ENCODE measurements around the gene TEX12.
"Not testable (repeated sequence)": the region's sequence is repeated elsewhere in the genome, so short reads cannot be mapped to it uniquely, and the experiment has no call there.

The TEX12 gene

GRCh38 chr11:112163875-112164685, 3.1 kb upstream of the TEX12 start, which contains the start of gene IL18:
Gene IL18, minus strand, starts transcription at chr11:112164094. Its CDS starts 9,041 bp downstream, at chr11:112155053.
- no peak for DNase-seq (ENCODE audit: low read depth in 2 of 2)

DNA sequence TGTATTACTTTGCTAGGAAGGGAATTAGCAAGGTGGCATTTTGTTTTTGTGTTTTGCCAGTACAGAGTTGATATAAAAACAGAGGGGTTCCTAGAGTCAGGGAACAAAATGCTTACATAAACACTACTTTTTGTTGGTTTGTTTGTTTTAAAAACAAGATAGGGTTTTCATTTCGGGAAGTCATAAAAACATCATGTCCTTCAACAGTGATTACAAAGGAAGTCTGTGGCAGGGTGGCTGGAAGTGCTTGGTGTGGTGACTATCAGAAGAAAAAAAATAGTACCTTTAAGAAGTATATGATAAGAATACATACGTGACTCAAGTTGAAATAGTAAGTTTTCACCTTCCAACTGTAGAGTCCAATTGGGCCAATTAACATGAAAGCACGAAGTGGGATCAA, 2.1 kb upstream of the TEX12 start:
- DNase-seq (ENCODE audit: low read depth in 2 of 2): no peak

- no peak for DNase-seq (ENCODE audit: low read depth in 2 of 2)
Observed at GRCh38 chr11:112166562-112166961, 610 bp upstream of the TEX12 start.

DNA sequence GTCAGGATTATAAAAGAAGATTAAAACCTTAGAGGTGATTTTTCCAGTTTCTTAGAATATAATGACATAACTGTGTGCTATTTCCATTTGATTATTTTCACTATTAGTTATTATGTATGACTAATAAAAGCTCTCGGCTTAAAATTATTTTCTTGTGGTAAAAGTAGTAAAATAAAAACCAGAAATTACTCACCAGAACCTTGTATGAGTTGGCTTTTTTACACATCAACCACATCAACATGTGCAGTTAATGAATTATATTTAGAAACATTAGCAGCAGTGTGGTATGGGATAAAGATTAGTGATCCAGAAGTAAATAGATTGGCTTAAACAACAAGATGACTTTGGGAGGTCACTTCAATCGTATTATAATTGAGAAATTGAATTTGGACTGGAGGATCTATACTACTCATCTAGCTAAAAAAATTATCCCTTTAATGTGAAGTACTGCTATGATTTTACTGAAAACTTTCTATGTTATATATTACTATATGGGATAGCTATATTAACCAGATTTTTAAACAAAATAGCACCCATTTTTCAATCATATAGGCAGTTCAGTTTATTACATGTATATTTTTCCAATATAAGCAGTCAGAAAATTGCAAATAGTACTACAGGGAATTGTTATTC, 5.3 kb downstream of the TEX12 start:
- no peak for DNase-seq (ENCODE audit: low read depth in 2 of 2)

- DNase-seq (ENCODE audit: low read depth in 2 of 2): no peak
Observed at GRCh38 chr11:112173152-112173551, 6.0 kb downstream of the TEX12 start.

- peak; percentile 29 to 30 for DNase-seq (ENCODE audit: low read depth in 2 of 2)
Observed at GRCh38 chr11:112174789-112175598, 7.8 kb downstream of the TEX12 start, which contains the start of gene BCO2. Gene BCO2, plus strand, starts transcription at chr11:112175512. Its CDS starts 90 bp downstream, at chr11:112175602.

DNA sequence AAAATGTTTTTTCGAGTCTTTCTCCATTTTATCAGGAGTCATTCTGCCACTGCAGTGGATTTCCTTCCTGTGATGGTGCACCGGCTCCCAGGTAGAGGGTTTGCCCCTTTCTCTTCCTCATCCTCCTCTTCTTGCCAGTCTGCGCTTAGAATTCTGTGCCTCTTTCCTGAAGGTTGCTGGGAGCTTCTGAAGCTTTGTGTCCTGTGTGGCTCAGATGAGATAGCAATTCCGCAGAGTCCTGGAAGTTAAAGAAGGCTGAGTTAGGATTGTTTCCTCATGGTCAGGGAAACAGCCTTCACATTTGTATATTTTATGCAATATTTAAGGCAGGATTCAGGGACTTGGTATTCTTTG, 8.4 kb downstream of the TEX12 start:
- DNase-seq (ENCODE audit: low read depth in 2 of 2): no peak

DNA sequence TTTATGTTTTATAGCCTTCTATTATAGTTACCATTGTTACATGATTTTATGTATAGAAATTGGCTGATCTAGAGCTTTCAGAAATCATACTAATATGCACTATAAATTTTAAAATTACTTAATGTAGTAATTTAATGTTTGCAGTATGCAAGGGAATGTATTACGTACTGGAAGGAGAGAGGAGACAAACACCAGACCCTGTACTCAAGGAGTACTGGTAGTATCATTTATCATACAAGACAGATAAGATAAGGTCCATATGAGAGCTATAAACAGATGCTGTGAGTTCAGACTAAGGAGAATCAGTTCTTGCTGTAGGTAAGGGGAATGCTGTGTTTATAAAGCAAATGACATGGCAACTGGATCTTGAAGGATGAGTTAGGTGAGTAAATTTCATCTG, 8.9 kb downstream of the TEX12 start:
- DNase-seq (ENCODE audit: low read depth in 2 of 2): no peak

DNA sequence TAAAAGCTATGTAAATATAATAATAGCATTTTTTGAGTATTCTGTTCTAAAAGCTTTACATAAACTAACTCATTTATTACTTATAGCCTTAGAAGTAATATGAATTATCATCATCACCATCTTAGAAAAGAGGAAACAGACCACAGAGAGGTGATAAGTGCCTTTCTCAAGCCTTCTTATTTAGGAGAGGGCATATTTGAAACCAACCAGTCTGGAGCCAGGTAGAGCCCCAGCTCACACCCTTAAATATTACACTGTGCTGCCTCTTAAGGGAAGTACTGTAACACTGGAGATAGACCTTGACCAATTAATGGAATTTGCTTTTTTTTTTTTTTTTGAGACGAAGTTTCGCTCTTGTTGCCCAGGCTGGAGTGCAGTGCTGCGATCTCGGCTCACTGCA, 10.4 kb downstream of the TEX12 start:
- DNase-seq (ENCODE audit: low read depth in 2 of 2): no peak

GRCh38 chr11:112178428-112178827, 11.3 kb downstream of the TEX12 start:
- DNase-seq (ENCODE audit: low read depth in 2 of 2): no peak

GRCh38 chr11:112178936-112179335, 11.8 kb downstream of the TEX12 start:
- DNase-seq (ENCODE audit: low read depth in 2 of 2): no peak

- DNase-seq (ENCODE audit: low read depth in 2 of 2): no peak
Observed at GRCh38 chr11:112179601-112180000, 12.4 kb downstream of the TEX12 start.

DNA sequence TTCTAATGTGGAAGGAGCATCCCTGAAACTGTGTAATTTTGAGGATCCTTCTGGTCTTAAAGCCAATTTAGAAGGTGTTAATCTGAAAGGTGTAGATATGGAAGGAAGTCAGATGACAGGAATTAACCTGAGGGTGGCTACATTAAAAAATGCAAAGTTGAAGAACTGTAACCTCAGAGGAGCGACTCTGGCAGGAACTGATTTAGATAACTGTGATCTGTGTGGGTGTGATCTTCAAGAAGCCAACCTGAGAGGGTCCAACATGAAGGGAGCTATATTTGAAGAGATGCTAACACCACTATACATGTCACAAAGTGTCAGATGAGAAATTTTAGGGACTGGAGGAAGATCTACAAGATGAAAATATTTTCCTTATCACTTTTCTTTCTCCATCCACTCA, 15.7 kb downstream of the TEX12 start:
- no peak for DNase-seq (ENCODE audit: low read depth in 2 of 2)

GRCh38 chr11:112185883-112186282, 18.7 kb downstream of the TEX12 start:
- DNase-seq (ENCODE audit: low read depth in 2 of 2): no peak

- DNase-seq (ENCODE audit: low read depth in 2 of 2): no peak
Observed at GRCh38 chr11:112186304-112186703, 19.1 kb downstream of the TEX12 start.

DNA sequence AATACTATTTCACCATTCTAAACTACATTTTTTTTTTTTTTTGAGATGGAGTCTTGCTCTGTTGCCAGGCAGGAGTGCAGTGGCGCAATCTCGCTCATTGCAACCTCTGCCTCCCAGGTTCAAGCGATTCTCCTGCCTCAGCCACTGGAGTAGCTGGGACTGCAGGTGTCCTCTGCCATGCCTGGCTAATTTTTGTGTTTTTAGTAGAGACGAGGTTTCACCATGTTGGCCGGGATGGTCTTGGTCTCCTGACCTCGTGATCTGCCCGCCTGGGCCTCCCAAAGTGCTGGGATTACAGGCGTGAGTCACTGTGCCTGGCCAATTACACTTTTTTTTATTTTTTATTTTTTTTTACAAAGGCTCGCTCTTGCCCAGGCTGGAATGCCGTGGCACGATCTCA, 27.9 kb downstream of the TEX12 start:
- DNase-seq (ENCODE audit: low read depth in 2 of 2): not testable (repeated sequence)

DNA sequence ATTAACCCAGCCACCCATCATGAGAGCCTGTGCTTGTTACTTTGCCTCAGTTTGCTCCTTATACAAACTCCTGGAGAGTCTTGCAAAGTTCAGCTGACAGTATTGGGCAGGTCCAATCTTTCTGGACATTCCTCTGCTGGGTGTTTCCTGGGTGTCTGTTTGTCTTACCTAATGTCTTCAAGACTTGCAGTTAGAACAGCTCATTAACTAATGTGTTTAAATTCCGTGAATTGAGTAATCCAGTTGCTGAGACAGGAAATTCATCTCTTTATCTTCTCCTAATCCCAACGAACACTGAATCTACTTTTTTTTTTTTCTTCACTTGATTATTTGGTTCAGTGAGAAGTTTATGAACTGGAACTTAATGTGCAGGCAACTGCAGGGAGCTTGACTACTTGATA, 28.8 kb downstream of the TEX12 start:
- DNase-seq (ENCODE audit: low read depth in 2 of 2): no peak

DNA sequence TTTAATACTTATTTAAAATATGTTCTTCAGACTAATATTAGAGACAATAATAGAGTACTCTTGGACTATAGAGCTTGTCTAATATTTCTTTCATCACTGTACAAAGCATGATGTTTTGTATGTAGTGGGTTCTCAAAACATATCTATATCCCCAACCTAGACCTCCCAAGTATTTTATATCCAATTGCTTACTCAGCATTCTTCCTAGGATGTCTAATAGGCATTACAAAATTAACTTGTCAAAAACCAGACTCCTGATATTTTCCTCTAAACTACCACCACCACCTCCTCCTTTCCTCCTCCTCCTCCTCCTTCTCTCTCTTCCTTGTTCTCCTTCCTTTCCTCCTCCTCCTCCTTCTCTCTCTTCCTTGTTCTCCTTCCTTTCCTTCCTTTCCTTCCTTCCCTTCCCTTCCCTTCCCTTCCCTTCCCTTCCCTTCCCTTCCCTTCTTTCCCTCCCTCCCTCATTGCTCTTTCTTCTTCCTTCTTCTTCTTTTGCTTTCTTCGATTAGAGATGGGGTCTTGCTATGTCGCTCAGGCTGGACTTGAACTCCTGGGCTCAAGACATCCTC, 29.4 kb downstream of the TEX12 start:
- DNase-seq (ENCODE audit: low read depth in 2 of 2): no peak

- not testable (repeated sequence) for DNase-seq (ENCODE audit: low read depth in 2 of 2)
Observed at GRCh38 chr11:112199101-112199500, 31.9 kb downstream of the TEX12 start.

- no peak for DNase-seq (ENCODE audit: low read depth in 2 of 2)
Observed at GRCh38 chr11:112200252-112200651, 33.1 kb downstream of the TEX12 start.

DNA sequence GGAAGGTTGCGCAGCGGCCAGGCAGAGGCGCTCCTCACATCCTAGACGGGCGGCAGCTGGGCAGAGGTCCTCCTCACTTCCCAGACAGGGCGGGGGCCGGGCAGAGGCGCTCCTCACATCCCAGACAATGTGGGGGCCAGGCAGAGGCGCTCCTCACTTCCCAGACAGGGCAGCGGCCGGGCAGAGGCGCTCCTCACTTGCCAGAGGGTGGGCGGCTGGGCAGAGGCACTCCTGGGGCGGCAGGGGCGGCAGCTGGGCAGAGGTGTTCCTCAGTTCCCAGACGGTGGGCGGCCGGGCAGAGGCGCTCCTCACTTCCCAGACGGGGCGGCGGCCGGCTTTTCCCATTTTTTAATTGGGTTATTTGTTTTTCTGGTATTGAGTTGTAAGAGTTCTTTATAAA, 38.9 kb downstream of the TEX12 start:
- no peak for DNase-seq (ENCODE audit: low read depth in 2 of 2)

- DNase-seq (ENCODE audit: low read depth in 2 of 2): no peak
Observed at GRCh38 chr11:112210890-112211289, 43.7 kb downstream of the TEX12 start.

All from stimulated activated CD4-positive, alpha-beta T cell treated with anti-CD3 and anti-CD28 coated beads, Interleukin-4, amount 100 ng/mL, for 48 hours (primary cell).